GM18907 (cell line): Measurements from ENCODE around the gene EIF2AK3.
A peak's percentile ranks its signal among the peaks of the same experiment; 100 is the strongest.
"Not testable (repeated sequence)": the region's sequence is repeated elsewhere in the genome, so short reads cannot be mapped to it uniquely, and the experiment has no call there.

Experiments used
- ATAC-seq: cut with Tn5 transposase; IDR thresholded peaks from one replicate; pipeline ENCODE4 v1.9.1; 2021; ENCODE audit warnings: mild to moderate bottlenecking, moderate library complexity; ENCODE audit not compliant: unreplicated experiment

Gene EIF2AK3

GRCh38 chr2:88637464-88637863 lies 10.2 kb upstream of the EIF2AK3 start:
- ATAC-seq, result no peak

DNA sequence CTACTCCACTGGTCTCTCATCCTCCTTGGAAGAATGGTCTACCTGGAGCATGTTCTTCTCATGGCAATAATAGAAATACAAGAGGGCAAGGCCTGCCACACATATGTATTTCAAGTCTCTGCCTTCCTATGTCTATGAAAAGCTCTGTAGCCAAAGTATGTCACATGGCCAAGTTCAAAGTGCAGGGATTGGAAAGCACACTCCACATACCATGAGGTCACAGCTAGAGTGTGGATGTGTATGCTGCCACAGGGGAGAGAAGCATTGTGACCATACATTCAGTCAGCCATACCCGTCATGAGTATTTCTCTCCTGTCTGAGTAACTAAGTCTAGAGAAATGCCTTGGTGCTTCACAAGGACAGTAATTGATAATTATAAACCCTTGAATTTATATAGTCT lies 8.8 kb upstream of the EIF2AK3 start:
- ATAC-seq, result no peak

- no peak for ATAC-seq
Measured at GRCh38 chr2:88632569-88632968, 5.3 kb upstream of the EIF2AK3 start.

DNA sequence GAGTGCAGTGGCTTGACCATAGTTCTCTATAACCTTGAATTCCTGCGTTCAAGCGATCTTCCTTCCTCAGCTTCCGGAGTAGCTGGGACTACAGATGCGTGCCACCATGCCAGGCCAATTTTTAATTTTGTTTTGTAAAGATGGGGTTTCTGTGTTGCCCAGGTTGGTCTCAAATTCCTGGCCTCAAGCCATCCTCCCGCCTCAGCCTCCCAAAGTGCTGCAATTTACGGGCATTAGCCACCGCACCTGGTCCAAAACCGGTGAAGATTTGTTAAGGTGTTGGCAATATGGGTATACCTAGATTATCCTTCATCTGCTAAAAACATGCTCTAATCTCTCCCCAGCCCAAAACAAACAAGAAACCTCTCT lies 1.3 kb upstream of the EIF2AK3 start:
- no peak for ATAC-seq

GRCh38 chr2:88627856-88628570 lies 749 bp upstream of the EIF2AK3 start:
- peak; percentile 47 for ATAC-seq

DNA sequence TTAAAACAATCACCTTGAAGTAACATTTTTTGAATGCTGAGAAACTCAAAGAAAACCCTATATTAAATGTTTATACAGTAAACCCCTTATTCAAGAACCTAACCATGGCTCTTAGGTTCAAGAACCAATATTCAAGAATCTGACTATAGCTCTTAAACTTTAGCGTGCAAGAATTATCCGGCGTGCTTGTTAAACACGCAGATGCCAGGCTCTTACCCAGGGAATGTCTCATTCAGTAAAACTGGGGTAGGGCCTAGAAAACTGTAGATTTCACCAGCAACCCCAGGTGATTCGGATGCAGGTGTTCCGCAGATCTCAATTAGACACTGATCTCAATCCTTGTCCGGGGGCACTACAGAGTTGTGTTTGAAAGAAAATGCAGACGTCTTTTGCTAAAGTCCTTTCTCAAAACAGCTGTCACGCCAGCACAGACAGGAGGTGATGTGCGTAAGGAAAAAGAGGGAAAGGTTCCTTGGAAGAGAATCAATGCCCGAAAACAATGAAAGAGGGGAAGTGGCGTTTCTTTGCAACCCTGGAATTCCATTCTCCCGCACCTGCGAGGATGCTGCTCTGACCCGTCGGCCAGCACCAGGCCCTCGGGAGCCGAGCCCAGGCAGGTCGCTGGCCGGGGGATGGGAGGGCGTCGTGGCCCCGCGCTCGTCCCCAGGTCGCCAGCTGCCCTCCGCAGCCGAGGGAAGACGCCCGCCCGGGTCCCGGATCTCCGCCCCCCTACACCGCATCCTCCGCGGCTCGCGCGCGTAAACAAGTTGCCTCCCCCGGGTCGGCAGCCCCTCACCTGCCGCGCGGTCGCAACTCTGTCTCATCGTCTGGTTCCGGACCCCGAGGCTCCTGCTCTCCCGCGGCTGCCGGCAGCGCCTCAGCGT lies 851 bp downstream of the EIF2AK3 start:
- peak; percentile 13 for ATAC-seq

- ATAC-seq, result no peak
Measured at GRCh38 chr2:88624477-88624876, 2.8 kb downstream of the EIF2AK3 start.

GRCh38 chr2:88623831-88624465 lies 3.3 kb downstream of the EIF2AK3 start:
- ATAC-seq, result not testable (repeated sequence)

DNA sequence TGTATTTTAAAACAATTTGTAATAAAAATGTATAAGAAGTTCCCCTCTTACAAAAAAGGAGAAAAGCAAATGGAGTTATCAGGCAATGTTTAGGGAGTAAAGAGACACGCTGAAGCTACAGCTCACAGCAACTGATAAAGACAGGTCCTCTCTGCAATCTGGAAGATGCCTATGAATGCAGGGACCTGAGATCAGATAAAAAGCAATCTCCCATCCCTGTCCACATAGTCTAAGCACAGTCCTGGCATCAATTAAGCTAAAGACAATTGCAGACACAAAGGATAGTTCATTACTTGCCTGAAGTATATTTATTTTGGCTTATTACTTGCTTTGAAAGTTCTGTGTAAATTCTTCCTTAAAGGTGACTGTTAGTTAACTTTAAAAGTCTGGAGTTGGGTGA lies 5.0 kb downstream of the EIF2AK3 start:
- no peak for ATAC-seq

DNA sequence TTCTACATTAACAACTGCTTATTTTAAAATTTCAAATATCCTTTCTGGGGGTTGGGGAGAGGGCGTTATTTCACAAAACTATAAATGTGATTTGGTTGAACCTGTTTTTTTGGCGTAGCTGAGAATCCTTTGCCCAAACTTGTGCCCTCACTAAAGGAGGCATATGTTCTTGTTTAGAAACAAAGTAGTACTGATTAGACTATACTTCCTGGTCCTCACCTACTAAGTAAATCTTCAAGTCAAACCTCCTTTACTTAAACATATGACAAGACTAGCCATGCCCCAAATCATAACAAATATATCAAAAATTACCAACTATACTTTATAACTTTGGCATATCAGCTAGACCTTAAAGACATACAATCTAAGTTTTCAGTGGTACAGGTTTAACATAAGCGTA lies 5.8 kb downstream of the EIF2AK3 start:
- ATAC-seq, result no peak

- ATAC-seq, result no peak
Measured at GRCh38 chr2:88620015-88620414, 7.2 kb downstream of the EIF2AK3 start.

- peak; percentile 48 for ATAC-seq
Measured at GRCh38 chr2:88615822-88616221, 11.4 kb downstream of the EIF2AK3 start.

GRCh38 chr2:88614497-88615157 lies 12.6 kb downstream of the EIF2AK3 start:
- peak; percentile 86 for ATAC-seq

DNA sequence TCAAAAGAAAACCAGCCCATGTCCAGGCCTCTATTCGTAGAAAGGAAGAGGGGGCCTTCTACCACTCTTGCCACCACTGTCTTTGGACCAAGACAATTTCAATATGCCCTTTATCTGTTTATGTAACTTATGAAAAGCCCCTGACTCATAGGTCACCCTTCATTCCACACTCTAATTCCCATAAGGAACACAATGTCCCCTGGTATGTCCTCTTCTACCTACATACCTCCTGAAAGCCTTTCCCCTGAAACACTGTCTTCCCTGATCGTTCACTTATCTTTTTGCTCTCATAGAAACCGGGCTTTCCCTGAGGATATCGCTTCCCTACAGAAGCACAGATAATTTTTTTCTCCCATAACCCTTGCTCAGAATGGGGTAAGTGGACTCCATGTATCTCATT lies 13.3 kb downstream of the EIF2AK3 start:
- no peak for ATAC-seq

- ATAC-seq, result peak; percentile 40
Measured at GRCh38 chr2:88608184-88608583, 19.1 kb downstream of the EIF2AK3 start.

DNA sequence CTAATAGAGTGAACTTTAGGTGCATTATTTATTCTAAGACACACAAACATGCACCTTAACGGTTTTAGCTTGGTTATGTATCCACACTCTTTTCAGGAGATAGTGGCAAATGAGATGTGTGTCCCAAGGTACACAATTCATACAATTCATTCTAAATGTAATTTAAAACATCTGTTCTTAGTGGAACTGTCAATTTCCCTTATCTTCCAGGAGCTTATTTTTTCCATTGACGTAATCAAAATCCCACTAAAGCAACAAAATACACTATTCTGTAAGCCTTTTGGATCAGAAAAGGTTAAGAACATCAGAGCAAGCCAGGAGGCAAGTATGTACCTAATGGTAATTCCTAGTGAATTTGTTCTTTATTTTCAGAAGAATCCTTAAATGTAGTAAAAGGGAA lies 19.8 kb downstream of the EIF2AK3 start:
- ATAC-seq, result no peak

- peak; percentile 87 for ATAC-seq
Measured at GRCh38 chr2:88606371-88607030, 20.8 kb downstream of the EIF2AK3 start.

GRCh38 chr2:88603146-88603545 lies 24.1 kb downstream of the EIF2AK3 start:
- ATAC-seq, result no peak

GRCh38 chr2:88602022-88602421 lies 25.2 kb downstream of the EIF2AK3 start:
- ATAC-seq, result no peak

- no peak for ATAC-seq
Measured at GRCh38 chr2:88601286-88601685, 26.0 kb downstream of the EIF2AK3 start.

DNA sequence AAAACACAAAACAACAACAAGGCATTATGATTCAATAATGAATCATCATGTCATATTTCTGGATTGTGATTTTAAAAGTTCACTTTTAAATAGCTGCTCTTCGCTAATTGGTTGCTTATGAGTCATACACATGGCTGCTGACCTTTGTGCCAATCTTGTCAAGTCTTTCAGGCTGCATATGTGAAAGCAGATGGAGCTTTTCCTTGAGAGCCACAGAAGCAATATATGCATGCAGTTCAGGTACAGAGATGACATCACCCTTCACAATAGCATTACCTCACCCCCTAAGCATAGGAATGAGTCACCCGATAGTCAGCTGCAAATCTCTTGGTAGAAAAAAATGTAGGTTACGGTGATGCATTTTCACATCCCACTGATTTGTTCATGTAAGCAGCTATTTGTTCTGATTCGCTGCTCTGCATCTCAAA lies 27.2 kb downstream of the EIF2AK3 start:
- peak; percentile 100 for ATAC-seq
